HL-60 (cell line): Measurements from ENCODE around the gene POLK.
A peak's percentile ranks its signal among the peaks of the same experiment; 100 is the strongest.
"Not testable (repeated sequence)": the region's sequence is repeated elsewhere in the genome, so short reads cannot be mapped to it uniquely, and the experiment has no call there.

Experiments
- DNase-seq, 2 experiments: peaks; one replicate each; pipeline ENCODE4 v3.0.0-alpha.2; 2010 to 2020; ENCODE audit warnings: low read depth in 1 of 2, low spot score in 1 of 2
- H3K27ac ChIP-seq: fragments of 250-450 bp; sonication (Bioruptor Pico); replicated peaks from 2 replicates; pipeline ENCODE4 v1.5.1; 2020; ENCODE audit warnings: mild to moderate bottlenecking, moderate library complexity
- H3K27me3 ChIP-seq: fragments of 250-450 bp; sonication (Bioruptor Pico); 2 replicates; pipeline ENCODE4 v1.5.1; 2021; ENCODE audit warnings: mild to moderate bottlenecking, moderate library complexity; ENCODE audit not compliant: insufficient read depth, poor library complexity, severe bottlenecking
- H3K4me3 ChIP-seq: replicated peaks from 2 replicates; pipeline ENCODE4 v1.5.1; 2011; ENCODE audit warnings: mild to moderate bottlenecking, control low read depth, low read length; ENCODE audit not compliant: insufficient read depth
- GABPA ChIP-seq: IDR thresholded peaks from 2 replicates; pipeline ENCODE4 v1.6.1; 2012; ENCODE audit warnings: low read depth
- POLR2AphosphoS5 ChIP-seq: IDR thresholded peaks from 2 replicates; pipeline ENCODE4 v1.6.1; 2012; ENCODE audit warnings: low read depth
- SPI1 ChIP-seq: IDR thresholded peaks from 2 replicates; pipeline ENCODE4 v1.6.1; 2012; ENCODE audit warnings: low read depth, mild to moderate bottlenecking, borderline replicate concordance
- TF ChIP-seq, protein P1 (sequence below): IDR thresholded peaks from 2 replicates; pipeline ENCODE4 v1.6.1; 2012; ENCODE audit warnings: low read depth; ENCODE audit not compliant: insufficient replicate concordance
- TF ChIP-seq, protein P2 (sequence below): IDR thresholded peaks from one replicate; pipeline ENCODE4 v1.5.1; 2011; ENCODE audit warnings: low read length, control low read depth, inconsistent platforms; ENCODE audit not compliant: insufficient read depth

Gene POLK

DNA sequence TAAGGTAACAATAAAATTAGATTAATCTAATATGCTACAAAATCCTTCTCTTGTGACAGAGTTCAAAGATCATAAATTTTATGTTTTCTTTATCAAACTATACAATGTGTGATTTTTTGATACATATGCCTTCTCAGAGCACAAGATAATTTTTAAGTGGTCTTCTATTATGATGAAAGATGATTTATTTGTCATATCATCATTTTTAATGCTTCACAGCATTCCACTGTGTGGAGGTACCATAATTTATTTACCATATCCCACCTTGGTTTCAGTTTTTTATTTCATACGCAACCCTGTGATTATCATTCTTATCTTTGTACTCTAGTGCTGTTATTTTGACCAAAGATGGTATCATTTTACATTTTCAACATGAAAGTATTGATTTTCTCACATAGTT lies 41.7 kb downstream of the POLK start:
- Histone ChIP-seq H3K27me3 (no peaks in the 10 kb centered on the region), H3K27ac (no peak overlapping the region), H3K4me3 (no peak overlapping the region)
- no peak for DNase-seq
- no peak for TF ChIP-seq GABPA
- no peak for TF ChIP-seq SPI1
- TF ChIP-seq POLR2AphosphoS5: no peak
- TF ChIP-seq, protein P1, sequence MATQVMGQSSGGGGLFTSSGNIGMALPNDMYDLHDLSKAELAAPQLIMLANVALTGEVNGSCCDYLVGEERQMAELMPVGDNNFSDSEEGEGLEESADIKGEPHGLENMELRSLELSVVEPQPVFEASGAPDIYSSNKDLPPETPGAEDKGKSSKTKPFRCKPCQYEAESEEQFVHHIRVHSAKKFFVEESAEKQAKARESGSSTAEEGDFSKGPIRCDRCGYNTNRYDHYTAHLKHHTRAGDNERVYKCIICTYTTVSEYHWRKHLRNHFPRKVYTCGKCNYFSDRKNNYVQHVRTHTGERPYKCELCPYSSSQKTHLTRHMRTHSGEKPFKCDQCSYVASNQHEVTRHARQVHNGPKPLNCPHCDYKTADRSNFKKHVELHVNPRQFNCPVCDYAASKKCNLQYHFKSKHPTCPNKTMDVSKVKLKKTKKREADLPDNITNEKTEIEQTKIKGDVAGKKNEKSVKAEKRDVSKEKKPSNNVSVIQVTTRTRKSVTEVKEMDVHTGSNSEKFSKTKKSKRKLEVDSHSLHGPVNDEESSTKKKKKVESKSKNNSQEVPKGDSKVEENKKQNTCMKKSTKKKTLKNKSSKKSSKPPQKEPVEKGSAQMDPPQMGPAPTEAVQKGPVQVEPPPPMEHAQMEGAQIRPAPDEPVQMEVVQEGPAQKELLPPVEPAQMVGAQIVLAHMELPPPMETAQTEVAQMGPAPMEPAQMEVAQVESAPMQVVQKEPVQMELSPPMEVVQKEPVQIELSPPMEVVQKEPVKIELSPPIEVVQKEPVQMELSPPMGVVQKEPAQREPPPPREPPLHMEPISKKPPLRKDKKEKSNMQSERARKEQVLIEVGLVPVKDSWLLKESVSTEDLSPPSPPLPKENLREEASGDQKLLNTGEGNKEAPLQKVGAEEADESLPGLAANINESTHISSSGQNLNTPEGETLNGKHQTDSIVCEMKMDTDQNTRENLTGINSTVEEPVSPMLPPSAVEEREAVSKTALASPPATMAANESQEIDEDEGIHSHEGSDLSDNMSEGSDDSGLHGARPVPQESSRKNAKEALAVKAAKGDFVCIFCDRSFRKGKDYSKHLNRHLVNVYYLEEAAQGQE: no peak
- TF ChIP-seq, protein P2, sequence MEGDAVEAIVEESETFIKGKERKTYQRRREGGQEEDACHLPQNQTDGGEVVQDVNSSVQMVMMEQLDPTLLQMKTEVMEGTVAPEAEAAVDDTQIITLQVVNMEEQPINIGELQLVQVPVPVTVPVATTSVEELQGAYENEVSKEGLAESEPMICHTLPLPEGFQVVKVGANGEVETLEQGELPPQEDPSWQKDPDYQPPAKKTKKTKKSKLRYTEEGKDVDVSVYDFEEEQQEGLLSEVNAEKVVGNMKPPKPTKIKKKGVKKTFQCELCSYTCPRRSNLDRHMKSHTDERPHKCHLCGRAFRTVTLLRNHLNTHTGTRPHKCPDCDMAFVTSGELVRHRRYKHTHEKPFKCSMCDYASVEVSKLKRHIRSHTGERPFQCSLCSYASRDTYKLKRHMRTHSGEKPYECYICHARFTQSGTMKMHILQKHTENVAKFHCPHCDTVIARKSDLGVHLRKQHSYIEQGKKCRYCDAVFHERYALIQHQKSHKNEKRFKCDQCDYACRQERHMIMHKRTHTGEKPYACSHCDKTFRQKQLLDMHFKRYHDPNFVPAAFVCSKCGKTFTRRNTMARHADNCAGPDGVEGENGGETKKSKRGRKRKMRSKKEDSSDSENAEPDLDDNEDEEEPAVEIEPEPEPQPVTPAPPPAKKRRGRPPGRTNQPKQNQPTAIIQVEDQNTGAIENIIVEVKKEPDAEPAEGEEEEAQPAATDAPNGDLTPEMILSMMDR: no peak

DNA sequence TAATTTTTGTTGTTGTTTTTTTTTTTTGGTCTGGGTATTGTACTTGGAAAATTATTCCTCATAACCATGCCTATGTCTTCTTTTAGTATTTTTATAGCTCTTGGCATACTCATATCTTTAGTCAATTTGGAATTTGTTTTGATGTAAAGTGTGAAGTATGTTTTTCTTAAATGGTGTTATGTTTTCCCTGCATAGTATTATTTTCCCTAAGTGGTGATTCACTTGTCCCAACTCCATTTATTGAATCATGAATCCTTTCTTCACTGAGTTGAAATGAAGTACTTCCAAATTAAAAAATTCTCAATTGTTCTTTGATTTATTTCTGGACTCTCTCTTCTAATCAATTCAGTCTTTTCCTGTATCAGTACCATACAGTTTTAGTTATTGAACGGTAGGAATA lies 46.5 kb downstream of the POLK start:
- Histone ChIP-seq H3K4me3 (no peak overlapping the region), H3K27ac (no peak overlapping the region), H3K27me3 (no peaks in the 10 kb centered on the region)
- TF ChIP-seq POLR2AphosphoS5 (no peak), GABPA (no peak), SPI1 (no peak)
- TF ChIP-seq, protein P1: no peak
- TF ChIP-seq, protein P2: no peak
- no peak for DNase-seq

DNA sequence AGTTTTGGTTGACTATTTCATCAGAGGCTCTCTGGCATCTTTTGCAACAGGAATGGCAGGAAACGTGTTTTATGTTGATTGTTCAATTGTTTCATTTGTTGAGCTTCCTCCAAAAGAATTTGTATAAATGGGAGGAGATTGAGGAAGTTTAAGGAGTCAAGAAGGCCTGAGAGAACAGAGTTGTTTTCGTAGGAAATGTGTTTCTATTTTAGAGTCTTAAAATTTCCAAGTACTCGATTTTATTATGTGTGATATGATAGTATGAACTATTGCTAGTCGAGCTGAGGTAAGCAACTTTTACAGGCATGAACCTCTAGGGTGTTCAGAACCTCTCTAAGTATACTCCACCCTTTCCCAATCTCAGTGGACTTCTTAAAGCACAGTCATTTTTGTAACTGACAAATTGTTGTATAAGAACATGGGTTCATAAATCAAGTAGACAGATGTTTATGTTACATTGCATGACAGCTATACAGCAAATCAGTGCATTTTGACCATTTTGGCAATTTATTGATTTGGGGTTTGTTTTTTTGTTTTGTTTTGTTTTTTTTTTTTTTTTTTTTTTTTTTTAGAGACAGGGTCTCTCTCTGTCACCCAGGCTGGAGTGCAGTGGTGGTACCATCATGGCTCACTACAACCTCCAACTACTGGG lies 47.4 kb downstream of the POLK start:
- Histone ChIP-seq H3K27ac (peak overlapping the region; percentile 35; the same call in 1 of the 2 replicates), H3K4me3 (no peak overlapping the region), H3K27me3 (no peaks in the 10 kb centered on the region)
- DNase-seq: peak in 1 of 2 experiments; percentile 36
- no peak for TF ChIP-seq SPI1
- TF ChIP-seq, protein P2: no peak
- TF ChIP-seq, protein P1: no peak
- TF ChIP-seq GABPA: no peak
- TF ChIP-seq POLR2AphosphoS5: no peak

DNA sequence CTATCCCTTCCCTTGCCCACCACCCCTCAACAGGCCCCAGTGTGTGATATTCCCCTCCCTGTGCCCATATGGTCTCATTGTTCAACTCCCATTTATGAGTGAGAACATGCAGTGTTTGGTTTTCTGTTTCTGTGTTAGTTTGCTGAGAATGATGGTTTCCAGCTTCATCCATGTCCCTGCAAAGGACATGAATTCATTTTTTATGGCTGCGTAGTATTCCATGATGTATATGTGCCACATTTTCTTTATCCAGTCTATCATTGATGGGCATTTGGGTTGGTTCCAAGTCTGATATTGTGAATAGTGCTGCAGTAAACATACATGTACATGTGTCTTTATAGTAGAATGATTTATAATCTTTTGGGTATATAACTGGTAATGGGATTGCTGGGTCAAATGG lies 49.0 kb downstream of the POLK start:
- not testable (repeated sequence) for H3K27ac ChIP-seq, DNase-seq, H3K4me3 ChIP-seq, H3K27me3 ChIP-seq

DNA sequence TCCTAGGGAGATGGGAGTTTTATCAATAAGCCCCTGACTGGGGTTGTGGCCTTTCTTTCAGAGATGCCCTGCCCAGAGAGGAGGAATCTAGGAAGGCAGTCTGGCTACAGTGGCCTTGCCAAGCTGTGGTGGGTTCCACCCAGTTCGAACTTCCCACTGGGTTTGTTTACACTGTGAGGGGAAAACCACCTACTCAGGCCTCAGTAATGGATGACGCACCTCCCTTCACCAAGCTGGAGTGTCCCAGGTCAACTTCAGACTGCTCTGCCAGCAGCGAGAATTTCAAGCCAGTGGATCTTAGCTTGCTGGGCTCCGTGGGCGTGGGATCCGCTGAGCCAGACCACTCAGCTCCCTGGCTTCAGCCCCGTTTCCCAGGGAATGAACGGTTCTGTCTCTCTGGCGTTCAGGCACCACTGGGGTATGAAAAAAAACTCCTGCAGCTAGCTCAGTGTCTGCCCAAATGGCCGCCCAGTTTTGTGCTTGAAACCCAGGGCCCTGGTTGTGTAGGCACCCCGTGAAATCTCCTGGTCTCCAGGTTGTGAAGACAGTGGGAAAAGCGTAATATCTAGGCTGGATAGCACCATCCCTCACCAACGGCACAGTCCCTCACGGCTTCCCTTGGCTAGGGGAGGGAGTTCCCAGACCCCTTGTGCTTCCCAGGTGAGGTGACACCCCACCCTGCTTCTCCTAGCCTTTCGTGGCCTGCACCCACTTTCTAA lies 54.5 kb downstream of the POLK start:
- not testable (repeated sequence) for H3K4me3 ChIP-seq, DNase-seq, H3K27me3 ChIP-seq
- H3K27ac ChIP-seq: peak overlapping the region; percentile 51
